Brain microvascular endothelial cell (primary cell): Measurements from ENCODE around the gene CFAP97.

Experiments used
- DNase-seq: peaks from one replicate; pipeline ENCODE4 v3.0.0-alpha.2; 2020
- H3K27ac ChIP-seq: fragments of 250-450 bp; sonication (Bioruptor Pico); 2 replicates; pipeline ENCODE4 v1.5.1; 2020; ENCODE audit warnings: mild to moderate bottlenecking, moderate library complexity
- H3K27me3 ChIP-seq: fragments of 250-450 bp; sonication (Bioruptor Pico); replicated peaks from 2 replicates; pipeline ENCODE4 v1.5.1; 2020; ENCODE audit warnings: mild to moderate bottlenecking
- H3K36me3 ChIP-seq: fragments of 250-450 bp; sonication (Bioruptor Pico); replicated peaks from 2 replicates; pipeline ENCODE4 v1.5.1; 2020; ENCODE audit warnings: mild to moderate bottlenecking
- H3K4me3 ChIP-seq: 2 replicates; pipeline ENCODE4 v1.5.1; 2011; ENCODE audit warnings: low read depth, mild to moderate bottlenecking, control low read depth, low read length, moderate library complexity
- CTCF ChIP-seq: IDR thresholded peaks from 2 replicates; pipeline ENCODE4 v1.5.1; 2011; ENCODE audit warnings: low read depth, mild to moderate bottlenecking, moderate library complexity, low read length, control low read depth, inconsistent platforms; ENCODE audit errors: missing control alignments
- in situ Hi-C: cut with HindIII; loops from 2 replicates; pipeline ENCODE4 v1.10.0; 2017; ENCODE audit warnings: low sequenced_read_pairs, low pct_ligation_motif_present

CFAP97 gene

GRCh38 chr4:185190306-185190856 is 13.4 kb downstream of the CFAP97 start:
- TF ChIP-seq CTCF: no peak
- Histone ChIP-seq H3K4me3 (no peak overlapping the region), H3K36me3 (peaks cover 8% of the 10 kb centered on the region), H3K27ac (no peak overlapping the region), H3K27me3 (no peaks in the 10 kb centered on the region)
- in situ Hi-C loops: no loop called here
- DNase-seq: no peak

- H3K4me3 ChIP-seq: no peak overlapping the region
- no peak overlapping the region for H3K27ac ChIP-seq
- in situ Hi-C loops: no loop called here
- TF ChIP-seq CTCF: no peak
- H3K27me3 ChIP-seq: no peaks in the 10 kb centered on the region
- DNase-seq: no peak
- peaks cover 8% of the 10 kb centered on the region for H3K36me3 ChIP-seq
Observed at GRCh38 chr4:185189606-185190305, 14.0 kb downstream of the CFAP97 start.

- Histone ChIP-seq H3K27ac (no peak overlapping the region), H3K36me3 (peaks cover 8% of the 10 kb centered on the region), H3K27me3 (no peaks in the 10 kb centered on the region), H3K4me3 (no peak overlapping the region)
- in situ Hi-C loops: no loop called here
- DNase-seq: no peak
- no peak for TF ChIP-seq CTCF
Observed at GRCh38 chr4:185186769-185187168, 17.0 kb downstream of the CFAP97 start.

GRCh38 chr4:185183622-185184281 is 20.0 kb downstream of the CFAP97 start:
- H3K27ac ChIP-seq: no peak overlapping the region
- peak; percentile 88 for DNase-seq
- H3K4me3 ChIP-seq: no peak overlapping the region
- H3K27me3 ChIP-seq: no peaks in the 10 kb centered on the region
- H3K36me3 ChIP-seq: no peaks in the 10 kb centered on the region
- TF ChIP-seq CTCF: peak; percentile 82
- in situ Hi-C loops: no loop called here

GRCh38 chr4:185182239-185182638 is 21.6 kb downstream of the CFAP97 start:
- no peak for TF ChIP-seq CTCF
- Histone ChIP-seq H3K27me3 (no peaks in the 10 kb centered on the region), H3K4me3 (no peak overlapping the region), H3K27ac (no peak overlapping the region), H3K36me3 (no peaks in the 10 kb centered on the region)
- in situ Hi-C loops: no loop called here
- no peak for DNase-seq
